ENCODE results near the gene HIF3A.
"Not testable (repeated sequence)": the region's sequence is repeated elsewhere in the genome, so short reads cannot be mapped to it uniquely, and the experiment has no call there.

Gene HIF3A

DNA sequence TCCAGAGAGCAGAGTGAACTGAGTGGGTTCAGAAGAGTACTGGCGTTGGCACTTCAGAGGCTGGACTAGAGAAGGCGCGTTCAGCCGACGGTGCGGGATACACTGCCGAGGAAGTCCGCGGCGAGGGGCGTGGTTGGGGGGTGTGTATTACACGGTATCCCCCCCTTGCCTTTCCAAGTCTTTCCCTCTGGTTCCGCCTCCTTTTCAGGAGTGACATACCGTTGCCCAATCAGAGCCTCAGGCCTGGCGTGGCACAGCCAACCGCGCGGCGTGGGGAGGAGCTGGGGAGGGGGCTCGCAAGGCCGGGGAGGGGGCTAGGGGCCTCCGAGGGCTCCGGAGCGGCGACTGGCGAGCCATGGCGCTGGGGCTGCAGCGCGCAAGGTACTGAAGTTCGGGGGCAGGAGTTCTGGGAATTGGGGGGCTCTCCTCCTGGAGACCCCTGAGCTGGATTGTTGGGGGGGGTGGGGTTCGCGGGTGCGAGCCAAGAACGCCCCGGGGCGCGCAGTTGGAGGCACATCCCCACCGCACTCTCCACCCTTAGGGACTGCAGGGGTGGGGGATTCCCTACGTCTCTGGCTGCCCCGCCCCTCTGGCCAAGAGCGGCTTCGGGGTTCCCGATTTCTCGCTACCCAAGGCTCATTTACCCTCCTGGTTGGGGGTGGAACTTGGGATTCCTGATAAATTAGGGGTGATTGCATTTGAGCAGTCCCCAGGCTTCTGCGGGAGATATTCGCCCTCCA is at the start of gene HIF3A:
TSS of gene HIF3A (plus strand) at position 321 of the 740 bp plus-strand sequence. CDS start at position 356, 35 bp downstream.
- DNase-seq, result no peak

DNA sequence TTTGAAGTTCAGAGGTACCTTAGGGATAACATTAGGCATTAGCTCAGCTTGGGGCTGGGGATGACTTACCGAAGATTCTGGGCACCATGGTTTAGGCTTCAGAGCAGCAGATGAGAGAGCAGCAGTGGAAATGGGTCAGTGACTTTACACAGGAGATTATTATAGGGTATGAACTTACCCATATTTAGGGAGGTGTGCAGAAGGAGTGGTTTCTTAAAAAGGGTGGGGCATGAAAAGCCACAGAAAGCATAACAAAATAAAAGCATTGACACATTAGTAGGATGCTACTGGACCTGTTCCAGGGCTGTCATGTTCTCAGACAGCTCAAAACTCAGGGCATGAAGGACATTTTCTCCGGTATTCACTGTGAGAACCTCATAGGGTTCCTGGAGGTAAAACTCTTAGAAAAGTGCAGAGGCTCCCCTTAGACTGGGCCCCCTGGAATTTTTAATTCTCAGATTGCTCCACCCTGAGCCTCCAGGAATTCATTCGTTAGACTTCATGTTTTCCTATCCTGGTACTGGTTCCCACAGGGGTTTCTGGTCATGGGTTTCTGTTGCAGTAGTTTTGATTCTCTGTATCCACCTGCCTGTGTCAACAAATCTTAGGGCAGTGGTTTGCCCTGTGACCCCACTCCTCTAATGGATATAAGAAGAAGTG is 46.6 kb upstream of the HIF3A start:
- no peak for DNase-seq

GRCh38 chr19:46251416-46251815 is 45.4 kb upstream of the HIF3A start:
- DNase-seq, result no peak

- DNase-seq, result no peak
Measured at GRCh38 chr19:46254776-46255175, 42.1 kb upstream of the HIF3A start.

GRCh38 chr19:46256855-46257254 is 40.0 kb upstream of the HIF3A start:
- no peak for DNase-seq

- not testable (repeated sequence) for DNase-seq
Measured at GRCh38 chr19:46261501-46261900, 35.3 kb upstream of the HIF3A start.

DNA sequence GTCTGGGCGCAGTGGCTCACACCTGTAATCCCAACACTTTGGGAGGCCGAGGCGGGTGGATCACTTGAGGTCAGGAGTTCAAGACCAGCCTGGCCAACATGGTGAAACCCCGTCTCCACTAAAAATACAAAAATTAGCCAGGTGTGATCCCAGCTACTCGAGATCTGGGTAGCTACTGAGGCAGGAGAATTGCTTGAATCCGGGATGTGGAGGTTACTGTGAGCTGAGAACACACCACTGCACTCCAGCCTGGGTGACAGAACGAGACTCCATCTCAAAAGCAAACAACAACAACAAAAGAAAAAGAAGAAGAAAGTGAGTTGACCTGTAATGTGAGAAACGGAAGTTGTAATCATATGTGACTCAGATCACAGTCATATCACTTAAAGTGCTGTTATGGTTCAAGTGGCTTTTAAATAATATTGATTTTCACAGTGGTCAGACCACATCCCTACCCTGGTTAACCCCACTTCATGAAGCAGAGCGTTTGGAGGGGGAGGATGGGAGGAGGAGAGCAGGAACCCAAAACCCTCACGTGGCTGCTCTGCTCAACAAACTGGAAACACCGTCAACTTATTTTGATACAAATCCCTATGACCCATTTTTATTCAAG is 34.1 kb upstream of the HIF3A start:
- not testable (repeated sequence) for DNase-seq

DNA sequence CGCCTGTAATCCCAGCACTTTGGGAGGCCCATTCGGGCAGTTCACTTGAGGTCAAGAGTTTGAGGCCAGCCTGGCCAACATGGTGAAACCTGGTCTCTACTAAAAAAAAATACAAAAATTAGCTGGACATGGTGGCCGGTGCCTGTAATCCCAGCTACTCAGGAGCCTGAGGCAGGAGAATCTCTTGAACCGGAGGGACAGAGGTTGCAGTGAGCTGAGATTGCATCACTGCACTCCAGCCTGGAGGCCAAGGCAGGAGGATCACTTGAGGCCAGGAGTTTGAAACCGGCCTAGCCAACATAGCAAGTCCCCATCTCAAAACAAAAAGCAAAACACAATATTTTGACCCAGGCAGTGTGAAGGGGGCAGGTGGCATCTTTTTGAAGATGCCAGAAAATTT is 32.0 kb upstream of the HIF3A start:
- not testable (repeated sequence) for DNase-seq

GRCh38 chr19:46265217-46265828 is 31.5 kb upstream of the HIF3A start:
- DNase-seq, result peak; percentile 39

DNA sequence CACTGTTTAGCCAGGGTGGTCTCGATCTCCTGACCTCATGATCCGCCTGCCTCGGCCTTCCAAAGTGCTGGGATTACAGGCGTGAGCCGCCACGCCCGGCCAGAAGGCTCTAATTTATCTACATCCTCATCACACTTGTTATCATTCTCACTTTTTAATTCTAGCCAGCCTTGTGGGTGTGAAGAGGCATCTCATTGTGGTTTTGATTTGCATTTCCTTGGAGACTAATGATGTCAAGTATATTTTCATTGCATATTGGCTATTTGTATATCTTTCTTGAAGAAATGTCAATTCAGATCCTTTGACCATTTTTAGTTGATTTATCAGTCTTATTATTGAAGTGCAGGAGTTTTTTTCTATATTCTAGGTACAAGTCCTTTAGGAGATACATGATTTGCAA is 27.7 kb upstream of the HIF3A start:
- no peak for DNase-seq

GRCh38 chr19:46270521-46271256 is 26.2 kb upstream of the HIF3A start:
- no peak for DNase-seq

DNA sequence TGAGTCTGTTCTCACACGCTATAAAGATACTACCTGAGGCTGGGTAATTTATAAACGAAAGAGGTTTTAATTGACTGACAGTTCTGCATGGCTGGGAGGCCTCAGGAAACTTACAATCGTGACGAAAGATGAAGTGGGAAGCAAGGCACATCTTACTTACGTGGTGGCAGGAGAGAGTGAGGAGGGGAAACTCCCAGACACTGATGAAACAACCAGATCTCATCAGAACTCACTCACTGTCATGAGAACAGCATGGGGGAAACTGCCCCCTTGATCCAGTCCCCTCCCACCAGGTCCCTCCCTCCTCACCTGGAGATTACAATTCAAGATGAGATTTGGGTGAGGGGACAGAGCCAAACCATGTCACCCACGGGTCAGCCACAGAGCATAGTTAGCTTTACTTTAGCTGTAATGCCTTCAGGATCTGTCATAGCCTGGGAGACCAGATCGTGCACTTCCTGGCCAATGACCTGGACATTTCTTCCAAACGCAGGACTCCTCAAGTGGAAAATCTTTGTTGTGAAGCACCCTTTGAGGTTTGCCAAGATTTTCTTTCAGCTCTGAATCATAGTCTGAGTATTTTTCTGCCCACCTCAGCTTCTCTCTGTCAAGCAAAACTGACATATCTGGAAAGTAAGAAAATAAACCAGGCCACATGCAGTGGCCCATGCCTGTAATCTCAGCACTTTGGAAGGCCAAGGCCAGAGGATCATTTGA is 25.2 kb upstream of the HIF3A start:
- no peak for DNase-seq

DNA sequence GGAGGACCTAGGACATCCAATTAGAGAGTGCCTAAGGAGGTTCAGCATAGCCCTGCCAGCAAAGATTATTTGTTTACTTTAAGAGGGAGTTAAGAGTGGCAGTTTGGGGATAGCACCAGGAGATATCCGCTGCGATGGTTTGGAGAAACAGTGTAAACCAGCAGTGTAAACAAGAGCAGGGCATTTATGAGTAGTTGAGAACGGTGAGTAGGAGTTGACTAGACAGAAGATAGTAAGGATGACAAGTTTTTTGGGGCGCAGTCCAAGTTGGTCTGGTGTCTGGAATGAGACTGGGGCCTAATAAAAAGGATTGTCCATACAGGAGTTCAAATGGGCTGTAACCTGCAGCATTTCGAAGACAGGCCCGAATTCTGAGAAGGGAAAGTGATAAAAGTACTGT is 22.9 kb upstream of the HIF3A start:
- not testable (repeated sequence) for DNase-seq

- no peak for DNase-seq
Measured at GRCh38 chr19:46279177-46279576, 17.7 kb upstream of the HIF3A start.

GRCh38 chr19:46283771-46284170 is 13.1 kb upstream of the HIF3A start:
- DNase-seq, result no peak

- no peak for DNase-seq
Measured at GRCh38 chr19:46284635-46285034, 12.2 kb upstream of the HIF3A start.

DNA sequence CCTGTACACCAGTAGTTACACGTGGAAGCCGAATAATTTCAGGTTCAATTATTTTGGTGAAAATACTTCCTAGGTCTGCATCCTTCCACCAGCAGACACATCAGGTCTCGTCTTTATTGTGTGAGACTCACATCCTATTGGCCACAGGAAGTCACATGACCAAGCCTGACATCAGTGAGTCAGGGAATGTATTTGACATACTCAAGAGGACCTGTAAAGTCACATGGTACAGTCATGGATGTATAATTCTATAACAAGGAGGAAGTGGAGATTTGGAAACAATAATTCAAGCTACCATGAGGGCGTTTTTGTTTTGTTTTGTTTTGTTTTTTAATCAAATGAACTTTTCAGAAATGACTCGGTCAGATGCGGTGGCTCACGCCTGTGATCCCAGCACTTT is 9.3 kb upstream of the HIF3A start:
- no peak for DNase-seq

- DNase-seq, result no peak
Measured at GRCh38 chr19:46288896-46289588, 7.8 kb upstream of the HIF3A start.

DNA sequence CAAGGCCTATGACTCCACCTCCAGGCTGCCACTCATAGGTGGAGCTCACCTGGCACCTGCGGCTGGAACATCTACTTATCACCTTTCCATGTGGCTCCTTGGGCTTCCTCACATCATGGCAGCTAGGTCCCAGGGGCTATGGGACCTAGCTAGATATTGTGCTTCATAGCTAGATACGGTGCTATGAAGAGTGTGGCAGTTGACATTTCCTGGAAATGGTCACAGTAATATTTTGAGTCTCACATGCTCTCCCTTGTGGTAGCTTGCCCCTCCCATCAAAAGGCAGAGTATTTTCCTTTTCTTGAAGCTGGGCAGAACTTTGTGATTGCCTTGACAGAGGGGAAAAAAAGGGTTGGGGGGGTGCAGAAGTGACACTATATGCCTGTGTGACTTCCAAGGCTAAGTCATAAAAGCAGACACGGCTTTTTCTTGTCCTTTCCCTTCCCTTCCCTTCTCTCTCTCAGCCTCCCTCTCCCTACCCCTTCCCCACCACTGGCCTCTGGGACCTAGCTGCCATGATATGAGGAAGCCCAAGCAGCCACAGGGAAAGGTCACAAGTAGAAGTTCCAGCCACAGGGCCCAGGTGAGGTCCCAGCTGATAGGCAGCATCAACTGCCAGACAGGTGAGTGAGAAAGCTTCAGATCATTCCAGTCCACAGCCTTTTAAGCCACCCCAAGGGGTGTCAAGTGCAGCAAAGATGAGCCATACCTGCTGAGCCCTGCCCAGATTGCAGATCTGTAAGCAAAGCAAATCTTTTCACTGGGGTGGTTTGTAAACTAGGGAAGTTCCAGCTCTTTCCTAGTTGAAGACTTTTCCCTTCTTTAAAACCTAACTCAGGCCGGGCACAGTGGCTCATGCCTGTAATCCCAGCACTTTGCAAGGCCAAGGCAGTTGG is 6.9 kb upstream of the HIF3A start:
- no peak for DNase-seq

- no peak for DNase-seq
Measured at GRCh38 chr19:46291829-46292228, 5.0 kb upstream of the HIF3A start.

- no peak for DNase-seq
Measured at GRCh38 chr19:46294494-46294893, 2.3 kb upstream of the HIF3A start.
